ENCODE data around the gene OBP2A.

DNA sequence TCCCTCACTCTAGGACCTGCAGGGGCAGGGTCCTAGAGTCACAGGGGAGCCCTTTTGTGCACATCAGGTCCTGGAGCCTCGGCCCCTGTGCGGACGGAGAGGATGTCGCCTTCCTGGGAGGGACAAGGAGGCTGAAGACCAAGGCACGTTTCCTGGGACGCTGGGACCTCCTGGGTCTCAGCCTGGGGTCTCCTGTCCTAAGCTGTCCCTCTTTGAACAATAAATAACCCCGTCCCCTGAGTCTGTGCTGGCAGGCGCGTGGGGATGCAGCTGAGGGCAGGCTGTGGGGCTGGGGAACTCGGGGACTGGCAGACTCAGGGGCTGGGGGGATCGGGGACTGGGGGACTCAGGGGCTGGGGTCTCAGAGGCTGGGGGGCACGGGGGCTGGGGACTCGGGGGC is 46.7 kb downstream of the OBP2A start:
- TF ChIP-seq POLR2A (IDR thresholded peaks at IDR 0.05) (no peak), CTCF (IDR thresholded peaks at IDR 0.05) (no peak), POLR2AphosphoS5 (IDR thresholded peaks at IDR 0.05) (no peak)
